ENCODE measurements around the gene OSGIN1. TPM values are rescaled to one million over a fixed set of nuclear protein-coding genes. Genes with fewer than 3 reads are reported as not detected.

OSGIN1 gene
- total RNA-seq, 1 donor from 2014 or later: not detected

DNA sequence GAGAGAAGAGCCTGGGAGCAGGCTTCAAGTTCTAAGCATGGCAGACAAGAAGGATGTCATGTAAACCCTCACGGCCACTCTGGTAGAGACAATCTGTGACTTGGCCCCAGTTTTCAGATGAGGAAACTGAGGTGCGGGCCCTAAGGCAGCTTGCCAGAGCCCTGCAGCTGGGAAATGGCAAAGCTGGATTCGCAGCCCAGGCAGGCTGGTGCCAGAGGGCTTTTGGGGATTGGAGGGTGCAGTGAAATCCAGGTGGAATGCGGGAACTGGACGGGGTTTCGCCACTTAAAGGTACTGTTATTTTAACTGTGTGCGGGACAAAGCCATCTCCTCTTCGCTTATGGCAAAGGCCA, 477 bp upstream of the OSGIN1 start:
- DNase-seq: no peak
- Mint-ChIP-seq H3K4me1 (ENCODE audit: low read depth, unreplicated experiment) (peaks cover 3% of the 10 kb centered on the region), H3K36me3 (ENCODE audit: unreplicated experiment) (peaks cover 4% of the 10 kb centered on the region), H3K9me3 (ENCODE audit: unreplicated experiment) (peaks cover 6% of the 10 kb centered on the region), H3K27me3 (ENCODE audit: unreplicated experiment) (peaks cover 5% of the 10 kb centered on the region), H3K27ac (ENCODE audit: unreplicated experiment) (no peak overlapping the region), H3K4me3 (ENCODE audit: unreplicated experiment) (no peak overlapping the region)
- TF ChIP-seq, protein P1, sequence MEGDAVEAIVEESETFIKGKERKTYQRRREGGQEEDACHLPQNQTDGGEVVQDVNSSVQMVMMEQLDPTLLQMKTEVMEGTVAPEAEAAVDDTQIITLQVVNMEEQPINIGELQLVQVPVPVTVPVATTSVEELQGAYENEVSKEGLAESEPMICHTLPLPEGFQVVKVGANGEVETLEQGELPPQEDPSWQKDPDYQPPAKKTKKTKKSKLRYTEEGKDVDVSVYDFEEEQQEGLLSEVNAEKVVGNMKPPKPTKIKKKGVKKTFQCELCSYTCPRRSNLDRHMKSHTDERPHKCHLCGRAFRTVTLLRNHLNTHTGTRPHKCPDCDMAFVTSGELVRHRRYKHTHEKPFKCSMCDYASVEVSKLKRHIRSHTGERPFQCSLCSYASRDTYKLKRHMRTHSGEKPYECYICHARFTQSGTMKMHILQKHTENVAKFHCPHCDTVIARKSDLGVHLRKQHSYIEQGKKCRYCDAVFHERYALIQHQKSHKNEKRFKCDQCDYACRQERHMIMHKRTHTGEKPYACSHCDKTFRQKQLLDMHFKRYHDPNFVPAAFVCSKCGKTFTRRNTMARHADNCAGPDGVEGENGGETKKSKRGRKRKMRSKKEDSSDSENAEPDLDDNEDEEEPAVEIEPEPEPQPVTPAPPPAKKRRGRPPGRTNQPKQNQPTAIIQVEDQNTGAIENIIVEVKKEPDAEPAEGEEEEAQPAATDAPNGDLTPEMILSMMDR (IDR thresholded peaks at IDR 0.05; ENCODE audit: partially characterized antibody, unreplicated experiment): no peak

DNA sequence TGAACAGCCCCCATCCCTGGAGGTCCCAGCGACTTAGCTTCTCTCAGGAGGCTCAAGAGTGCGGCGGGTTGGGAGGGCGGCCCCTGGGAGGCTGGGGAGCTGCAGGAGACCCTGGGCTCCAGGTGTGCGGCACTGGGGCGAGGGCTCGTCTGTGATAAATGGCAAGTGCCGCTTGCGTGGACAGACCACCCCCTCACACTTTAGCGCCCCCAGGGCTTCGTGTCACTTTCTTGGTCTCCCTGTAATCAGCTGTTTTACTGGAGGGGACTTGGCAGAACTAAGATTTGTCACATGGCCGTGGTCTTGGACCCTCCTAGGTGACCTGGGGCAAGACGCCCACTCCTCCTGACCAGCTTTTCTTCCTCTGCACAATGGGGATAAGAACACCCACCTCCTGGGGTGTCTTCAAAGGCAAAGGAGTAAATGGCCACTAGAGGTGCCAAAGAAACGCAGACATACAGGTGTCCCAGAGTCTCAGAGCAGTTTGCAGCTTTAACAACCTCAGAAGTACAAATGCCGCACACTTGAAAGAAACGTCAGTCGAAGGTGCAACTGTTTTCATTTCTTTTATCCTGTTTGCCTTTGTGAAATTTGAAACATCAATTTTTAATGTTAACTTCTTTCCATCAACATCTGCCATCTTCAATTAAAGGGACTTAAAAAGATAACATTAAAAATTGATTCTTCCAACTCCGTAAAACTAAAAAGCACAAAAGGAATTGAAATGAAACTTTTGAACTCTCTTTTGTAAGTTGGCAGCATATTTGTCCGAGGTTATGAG, 946 bp downstream of the OSGIN1 start:
- DNase-seq: no peak
- no peak overlapping the region for H3K4me3 Mint-ChIP-seq (ENCODE audit: unreplicated experiment)
- peaks cover 4% of the 10 kb centered on the region for H3K36me3 Mint-ChIP-seq (ENCODE audit: unreplicated experiment)
- peaks cover 6% of the 10 kb centered on the region for H3K9me3 Mint-ChIP-seq (ENCODE audit: unreplicated experiment)
- H3K27me3 Mint-ChIP-seq (ENCODE audit: unreplicated experiment): peaks cover 2% of the 10 kb centered on the region
- peaks cover 6% of the 10 kb centered on the region for H3K4me1 Mint-ChIP-seq (ENCODE audit: low read depth, unreplicated experiment)
- no peak overlapping the region for H3K27ac Mint-ChIP-seq (ENCODE audit: unreplicated experiment)
- TF ChIP-seq, protein P1 (IDR thresholded peaks at IDR 0.05; ENCODE audit: partially characterized antibody, unreplicated experiment): peak; percentile 30

DNA sequence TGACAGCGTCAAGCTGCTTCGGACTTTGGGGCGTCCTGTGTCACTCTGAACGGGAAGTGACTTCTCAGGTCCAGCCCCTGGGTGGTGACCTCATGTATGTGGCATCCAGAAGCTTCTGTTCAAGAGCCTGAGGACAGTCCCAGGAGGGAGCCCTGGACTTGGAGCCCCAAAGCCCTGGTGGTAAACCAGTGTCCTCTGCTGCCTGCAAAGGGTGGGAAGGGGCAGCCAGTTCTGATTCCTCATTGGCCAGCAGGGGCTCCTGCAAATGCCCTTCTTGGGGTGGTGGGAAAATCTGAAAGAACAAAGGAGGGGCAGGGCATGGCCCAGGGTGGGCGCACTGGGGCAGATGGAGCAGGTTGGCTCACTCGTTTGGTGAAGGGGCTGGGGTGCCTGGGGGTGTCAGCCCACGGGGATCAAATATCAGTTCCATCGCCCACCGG, 1.6 kb downstream of the OSGIN1 start:
- Mint-ChIP-seq H3K4me3 (ENCODE audit: unreplicated experiment) (no peak overlapping the region), H3K27ac (ENCODE audit: unreplicated experiment) (no peak overlapping the region), H3K36me3 (ENCODE audit: unreplicated experiment) (peaks cover 4% of the 10 kb centered on the region), H3K9me3 (ENCODE audit: unreplicated experiment) (peaks cover 8% of the 10 kb centered on the region), H3K4me1 (ENCODE audit: low read depth, unreplicated experiment) (peaks cover 6% of the 10 kb centered on the region), H3K27me3 (ENCODE audit: unreplicated experiment) (peaks cover 2% of the 10 kb centered on the region)
- no peak for DNase-seq
- TF ChIP-seq, protein P1 (IDR thresholded peaks at IDR 0.05; ENCODE audit: partially characterized antibody, unreplicated experiment): no peak

DNA sequence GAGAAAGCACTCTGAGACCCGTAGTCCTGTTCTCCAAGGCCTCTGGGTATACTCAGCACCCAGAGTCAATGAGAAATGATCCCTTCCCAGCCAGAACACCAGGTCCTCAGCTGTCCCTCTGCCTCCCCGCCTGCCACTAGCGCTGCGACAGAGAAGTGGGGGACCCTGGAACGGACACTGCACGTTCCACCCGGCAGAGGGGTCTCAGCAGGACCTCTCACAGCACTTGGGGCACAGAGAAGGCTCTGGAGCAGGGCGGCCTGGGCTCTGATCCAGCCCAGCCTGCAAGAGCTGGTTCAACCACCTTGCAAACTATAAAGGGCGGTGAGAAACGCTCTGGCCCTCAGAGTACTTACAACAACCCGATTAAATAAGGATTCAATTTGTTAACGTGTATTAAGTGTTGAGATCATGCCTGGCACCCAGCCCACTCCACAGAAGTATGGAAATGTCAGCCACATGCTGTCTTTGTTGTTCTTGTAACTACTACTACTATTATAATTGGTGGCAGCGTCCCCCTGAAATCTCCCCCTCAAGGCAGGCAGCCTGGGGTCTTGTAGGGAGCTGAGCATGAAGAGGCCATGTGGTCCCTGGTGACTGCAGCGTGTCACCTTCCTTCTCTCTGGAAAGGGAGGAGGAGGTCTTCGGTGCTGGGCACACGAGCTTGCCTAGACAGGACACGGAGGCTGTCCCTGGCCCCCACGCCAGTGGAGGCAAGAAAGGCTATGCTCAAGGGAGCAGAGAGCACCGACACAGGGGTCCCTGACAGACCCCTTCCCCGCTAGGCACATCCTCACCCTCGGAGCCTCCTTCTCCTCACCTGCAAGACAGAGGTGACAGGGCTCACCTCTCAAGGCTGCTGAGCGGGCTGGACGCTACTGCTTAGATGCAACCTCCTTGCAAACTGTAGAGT, 2.4 kb downstream of the OSGIN1 start:
- H3K4me1 Mint-ChIP-seq (ENCODE audit: low read depth, unreplicated experiment): peaks cover 6% of the 10 kb centered on the region
- peaks cover 2% of the 10 kb centered on the region for H3K27me3 Mint-ChIP-seq (ENCODE audit: unreplicated experiment)
- peaks cover 5% of the 10 kb centered on the region for H3K9me3 Mint-ChIP-seq (ENCODE audit: unreplicated experiment)
- no peak overlapping the region for H3K27ac Mint-ChIP-seq (ENCODE audit: unreplicated experiment)
- peaks cover 4% of the 10 kb centered on the region for H3K36me3 Mint-ChIP-seq (ENCODE audit: unreplicated experiment)
- no peak overlapping the region for H3K4me3 Mint-ChIP-seq (ENCODE audit: unreplicated experiment)
- no peak for DNase-seq
- TF ChIP-seq, protein P1 (IDR thresholded peaks at IDR 0.05; ENCODE audit: partially characterized antibody, unreplicated experiment): no peak

Data from glutamatergic neuron (in vitro differentiated cells).